Measurements from ENCODE around the gene SMG6. TPM values are rescaled to one million over a fixed set of nuclear protein-coding genes. Genes with fewer than 3 reads are reported as not detected.
"Not testable (repeated sequence)": the region's sequence is repeated elsewhere in the genome, so short reads cannot be mapped to it uniquely, and the experiment has no call there.

SMG6 gene
- total and polyA plus RNA-seq, 8 donors = 17.0 to 102 (median 24.4) TPM

DNA sequence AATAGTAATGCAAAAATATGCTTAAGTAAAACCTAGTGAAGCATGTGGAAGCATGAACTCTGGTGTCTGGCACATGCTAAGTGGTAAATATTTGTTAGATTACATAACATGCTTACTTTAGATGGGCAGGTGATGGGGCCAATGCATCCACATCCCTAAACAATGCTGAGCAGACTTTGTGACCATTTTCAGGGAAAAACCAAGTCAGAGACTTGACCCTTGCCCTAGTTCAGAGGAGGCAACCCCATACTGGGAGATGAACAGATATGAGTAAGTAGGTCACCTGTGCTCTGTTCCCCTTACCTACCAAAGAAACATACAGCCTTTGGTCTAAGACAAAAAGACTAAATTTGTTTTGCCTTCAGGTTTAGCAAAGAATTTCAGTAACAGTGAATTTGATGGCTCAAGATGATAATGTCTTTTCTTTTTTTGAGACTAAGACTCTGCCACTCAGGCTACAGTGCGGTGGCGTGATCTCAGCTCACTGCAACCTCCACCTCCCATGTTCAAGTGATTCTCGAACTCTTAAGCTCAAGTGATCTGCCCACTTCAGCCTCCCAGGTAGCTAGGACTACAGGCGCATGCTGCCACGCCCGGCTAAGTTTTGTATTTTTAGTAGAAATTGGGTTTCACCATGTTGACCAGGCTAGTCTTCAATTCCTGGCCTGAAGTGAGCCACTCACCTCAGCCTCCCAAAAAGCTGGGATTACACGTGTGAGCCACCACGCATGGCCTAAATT, 157.3 kb downstream of the SMG6 start:
- DNase-seq = no peak
- H3K9me3 ChIP-seq = no peaks in the 10 kb centered on the region
- TF ChIP-seq, protein P1, sequence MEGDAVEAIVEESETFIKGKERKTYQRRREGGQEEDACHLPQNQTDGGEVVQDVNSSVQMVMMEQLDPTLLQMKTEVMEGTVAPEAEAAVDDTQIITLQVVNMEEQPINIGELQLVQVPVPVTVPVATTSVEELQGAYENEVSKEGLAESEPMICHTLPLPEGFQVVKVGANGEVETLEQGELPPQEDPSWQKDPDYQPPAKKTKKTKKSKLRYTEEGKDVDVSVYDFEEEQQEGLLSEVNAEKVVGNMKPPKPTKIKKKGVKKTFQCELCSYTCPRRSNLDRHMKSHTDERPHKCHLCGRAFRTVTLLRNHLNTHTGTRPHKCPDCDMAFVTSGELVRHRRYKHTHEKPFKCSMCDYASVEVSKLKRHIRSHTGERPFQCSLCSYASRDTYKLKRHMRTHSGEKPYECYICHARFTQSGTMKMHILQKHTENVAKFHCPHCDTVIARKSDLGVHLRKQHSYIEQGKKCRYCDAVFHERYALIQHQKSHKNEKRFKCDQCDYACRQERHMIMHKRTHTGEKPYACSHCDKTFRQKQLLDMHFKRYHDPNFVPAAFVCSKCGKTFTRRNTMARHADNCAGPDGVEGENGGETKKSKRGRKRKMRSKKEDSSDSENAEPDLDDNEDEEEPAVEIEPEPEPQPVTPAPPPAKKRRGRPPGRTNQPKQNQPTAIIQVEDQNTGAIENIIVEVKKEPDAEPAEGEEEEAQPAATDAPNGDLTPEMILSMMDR (IDR thresholded peaks at IDR 0.05) = no peak
- no peak for TF ChIP-seq EP300 (IDR thresholded peaks at IDR 0.05)
- no peak for TF ChIP-seq POLR2AphosphoS5 (IDR thresholded peaks at IDR 0.05)
- no peak for TF ChIP-seq POLR2A (IDR thresholded peaks at IDR 0.05)
- H3K27ac ChIP-seq = no peak overlapping the region
- intact Hi-C loops (cut with DNase I; ENCODE audit: low total_unique reads) = no loop called here
- no peak overlapping the region for H3K4me3 ChIP-seq
- no peaks in the 10 kb centered on the region for H3K27me3 ChIP-seq
- no peaks in the 10 kb centered on the region for H3K4me1 ChIP-seq
- WGBS, 5 donors = 97 to 99% (median 98%) methylated on average over 8 of the region's 8 CpGs
- peaks cover 0 to 39% (median 20%) of the 10 kb centered on the region in 4 donors for H3K36me3 ChIP-seq

DNA sequence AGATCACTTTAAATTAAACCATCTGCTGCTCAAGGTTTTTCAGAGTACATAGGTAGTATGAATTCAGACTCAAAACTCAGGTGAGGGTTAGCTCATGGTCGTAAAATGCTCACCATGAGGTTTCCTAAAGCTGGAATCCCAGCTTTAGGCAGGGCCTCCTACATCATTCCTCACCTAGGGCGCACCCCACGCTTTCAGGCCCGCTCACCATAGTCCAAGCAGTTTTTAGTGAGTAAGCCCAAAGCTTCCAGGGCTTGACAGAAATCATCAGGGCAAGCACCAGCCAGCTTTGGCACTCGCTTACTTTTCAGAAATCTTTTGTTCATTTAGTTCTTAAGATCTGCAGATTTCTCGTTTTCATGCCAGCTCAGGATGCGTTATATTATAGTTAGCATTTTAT, 158.9 kb downstream of the SMG6 start:
- H3K4me3 ChIP-seq = no peak overlapping the region
- no peaks in the 10 kb centered on the region for H3K4me1 ChIP-seq
- TF ChIP-seq POLR2AphosphoS5 (IDR thresholded peaks at IDR 0.05) = no peak
- TF ChIP-seq, protein P1 (IDR thresholded peaks at IDR 0.05) = no peak
- TF ChIP-seq POLR2A (IDR thresholded peaks at IDR 0.05) = no peak
- H3K27ac ChIP-seq = no peak overlapping the region
- no peak for DNase-seq
- H3K9me3 ChIP-seq = no peaks in the 10 kb centered on the region
- 95 to 98% (median 96%) methylated on average over 7 of the region's 7 CpGs for WGBS, 5 donors
- H3K36me3 ChIP-seq = peaks cover 0 to 30% (median 11%) of the 10 kb centered on the region in 4 donors
- H3K27me3 ChIP-seq = no peaks in the 10 kb centered on the region
- intact Hi-C loops (cut with DNase I; ENCODE audit: low total_unique reads) = no loop called here

DNA sequence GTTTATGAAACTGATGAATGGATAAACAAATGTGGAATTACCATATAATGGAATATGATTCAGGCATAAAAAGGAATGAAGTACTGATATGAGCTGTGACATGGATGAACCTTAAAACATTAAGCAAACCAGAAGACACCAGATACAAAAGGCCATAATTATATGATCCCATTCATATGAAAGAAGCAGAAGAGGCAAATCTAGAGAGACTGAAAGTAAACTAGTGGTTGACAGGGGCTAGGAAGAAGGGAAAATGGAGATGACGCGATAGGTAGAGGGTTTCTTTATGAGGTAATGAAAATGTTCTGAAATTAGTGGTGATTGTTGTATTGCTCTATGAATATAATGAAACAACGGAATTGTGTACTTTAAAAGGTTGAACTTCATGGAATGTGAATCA, 160.3 kb downstream of the SMG6 start:
- intact Hi-C loops (cut with DNase I; ENCODE audit: low total_unique reads) = no loop called here
- no peak for DNase-seq
- Histone ChIP-seq H3K9me3 (no peaks in the 10 kb centered on the region), H3K36me3 (peaks cover 0 to 23% (median 9%) of the 10 kb centered on the region in 4 donors), H3K27ac (no peak overlapping the region), H3K27me3 (no peaks in the 10 kb centered on the region), H3K4me3 (no peak overlapping the region), H3K4me1 (peaks cover 6 to 13% (median 9%) of the 10 kb centered on the region in 4 donors)
- 84 to 92% (median 90%) methylated on average over 3 of the region's 3 CpGs for WGBS, 5 donors
- TF ChIP-seq, protein P1 (IDR thresholded peaks at IDR 0.05) = no peak
- TF ChIP-seq POLR2A (IDR thresholded peaks at IDR 0.05) = no peak

DNA sequence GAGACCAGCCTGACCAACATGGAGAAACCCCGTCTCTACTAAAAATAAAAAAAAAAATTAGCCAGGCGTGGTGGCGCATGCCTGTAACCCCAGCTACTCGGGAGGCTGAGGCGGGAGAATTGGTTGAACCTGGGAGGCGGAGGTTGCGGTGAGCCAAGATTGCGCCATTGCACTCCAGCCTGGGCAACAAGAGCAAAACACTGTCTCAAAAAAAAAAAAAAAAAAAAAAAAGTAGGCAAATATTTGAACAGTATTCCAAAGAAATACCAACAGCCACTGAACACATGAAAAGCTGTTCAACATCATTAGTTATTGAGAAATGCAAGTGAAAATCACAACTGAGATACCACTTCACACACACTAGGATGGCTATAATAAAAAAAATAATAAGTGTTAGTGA, 160.9 kb downstream of the SMG6 start:
- H3K27me3 ChIP-seq; intact Hi-C loops (cut with DNase I; ENCODE audit: low total_unique reads); H3K4me3 ChIP-seq; H3K27ac ChIP-seq; DNase-seq; H3K9me3 ChIP-seq: not testable (repeated sequence)
- 75 to 91% (median 81%) methylated on average over 8 of the region's 8 CpGs for WGBS, 5 donors
- H3K36me3 ChIP-seq = peaks cover 0 to 16% (median 5%) of the 10 kb centered on the region in 4 donors
- peaks cover 8 to 19% (median 14%) of the 10 kb centered on the region in 4 donors for H3K4me1 ChIP-seq

DNA sequence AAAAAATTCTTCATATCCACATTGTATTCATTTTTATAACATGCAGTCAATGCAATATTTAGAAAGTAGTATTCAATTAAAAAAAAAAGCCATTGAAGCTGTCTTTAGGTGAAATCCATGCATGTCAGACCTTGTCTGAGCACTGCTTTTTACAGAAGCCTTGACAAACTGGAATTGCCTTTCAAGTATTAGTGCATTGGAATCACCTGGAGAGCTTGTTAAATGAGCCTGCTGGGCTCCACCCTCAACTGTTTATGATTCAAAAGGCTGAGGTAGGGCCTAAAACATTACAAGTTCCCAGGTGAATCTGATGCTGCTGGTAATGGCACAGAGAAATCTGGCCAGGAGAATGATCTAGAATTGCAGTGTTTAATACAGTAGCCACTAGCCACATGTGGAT, 162.9 kb downstream of the SMG6 start:
- Histone ChIP-seq H3K27ac (no peak overlapping the region), H3K4me3 (no peak overlapping the region), H3K4me1 (peaks cover 8 to 28% (median 16%) of the 10 kb centered on the region in 4 donors), H3K27me3 (no peaks in the 10 kb centered on the region), H3K9me3 (no peaks in the 10 kb centered on the region), H3K36me3 (peaks cover 0 to 11% (median 0%) of the 10 kb centered on the region in 4 donors)
- TF ChIP-seq, protein P1 (IDR thresholded peaks at IDR 0.05) = no peak
- no peak for TF ChIP-seq EP300 (IDR thresholded peaks at IDR 0.05)
- intact Hi-C loops (cut with DNase I; ENCODE audit: low total_unique reads) = no loop called here
- no peak for DNase-seq
